H9 (cell line): ENCODE data around the gene CSNK1E. TPM values are rescaled to one million over a fixed set of nuclear protein-coding genes. Genes with fewer than 3 reads are reported as not detected.

Experiments
- DNase-seq: peaks from one replicate; pipeline ENCODE4 v3.0.0-alpha.2; 2017
- H2AFZ ChIP-seq: one replicate; pipeline ENCODE4 v1.6.1; 2013; ENCODE audit warnings: mild to moderate bottlenecking, low read length, control low read depth, moderate library complexity
- H2AK5ac ChIP-seq: 2 replicates; pipeline ENCODE4 v1.6.1; 2013; ENCODE audit warnings: low read length, control low read depth, mixed read lengths; ENCODE audit not compliant: insufficient read length
- H2BK120ac ChIP-seq: one replicate; pipeline ENCODE4 v1.6.1; 2013; ENCODE audit warnings: low read depth, mild to moderate bottlenecking, low read length, control low read depth, inconsistent platforms; ENCODE audit not compliant: poor library complexity, severe bottlenecking
- H2BK12ac ChIP-seq: 2 replicates; pipeline ENCODE4 v1.6.1; 2013; ENCODE audit warnings: low read length, control low read depth, mixed read lengths, low read depth; ENCODE audit not compliant: insufficient read length
- H2BK15ac ChIP-seq: 2 replicates; pipeline ENCODE4 v1.6.1; 2013; ENCODE audit warnings: low read depth, low read length, control low read depth
- H2BK20ac ChIP-seq: one replicate; pipeline ENCODE4 v1.6.1; 2013; ENCODE audit warnings: low read depth, mild to moderate bottlenecking, low read length, control low read depth, inconsistent platforms; ENCODE audit not compliant: poor library complexity, severe bottlenecking
- H2BK5ac ChIP-seq: 2 replicates; pipeline ENCODE4 v1.6.1; 2013; ENCODE audit warnings: low read length, control low read depth, mixed read lengths; ENCODE audit not compliant: insufficient read length
- H3K14ac ChIP-seq: 2 replicates; pipeline ENCODE4 v1.6.1; 2013; ENCODE audit warnings: low read length, control low read depth; ENCODE audit not compliant: insufficient read depth
- H3K18ac ChIP-seq: 2 replicates; pipeline ENCODE4 v1.6.1; 2013; ENCODE audit warnings: low read depth, mild to moderate bottlenecking, mixed read lengths, low read length, control low read depth; ENCODE audit not compliant: insufficient read length
- H3K23ac ChIP-seq: 2 replicates; pipeline ENCODE4 v1.6.1; 2013; ENCODE audit warnings: low read length, control low read depth, mixed read lengths, low read depth; ENCODE audit not compliant: insufficient read length
- H3K23me2 ChIP-seq: 2 replicates; pipeline ENCODE4 v1.6.1; 2013; ENCODE audit warnings: low read depth, mild to moderate bottlenecking, mixed read lengths, low read length, control low read depth; ENCODE audit not compliant: insufficient read length, poor library complexity, severe bottlenecking
- H3K27ac ChIP-seq: 2 replicates; pipeline ENCODE4 v1.5.1; 2013; ENCODE audit warnings: low read length, control low read depth, mixed read lengths, low read depth; ENCODE audit not compliant: insufficient read length
- H3K27me3 ChIP-seq: 2 replicates; pipeline ENCODE4 v1.6.1; 2013; ENCODE audit warnings: low read length, control low read depth, inconsistent platforms; ENCODE audit not compliant: insufficient read depth
- H3K4ac ChIP-seq: 2 replicates; pipeline ENCODE4 v1.6.1; 2013; ENCODE audit warnings: low read depth, mild to moderate bottlenecking, control low read depth, inconsistent platforms, low read length, moderate library complexity
- H3K4me1 ChIP-seq: 2 replicates; pipeline ENCODE4 v1.6.1; 2013; ENCODE audit warnings: low read length, control low read depth, inconsistent platforms; ENCODE audit not compliant: insufficient read depth
- H3K4me2 ChIP-seq: 2 replicates; pipeline ENCODE4 v1.6.1; 2013; ENCODE audit warnings: low read length, control low read depth, mixed read lengths; ENCODE audit not compliant: insufficient read length, insufficient read depth
- H3K56ac ChIP-seq: 2 replicates; pipeline ENCODE4 v1.6.1; 2013; ENCODE audit warnings: low read depth, mild to moderate bottlenecking, mixed read lengths, low read length, control low read depth; ENCODE audit not compliant: insufficient read length
- H3K79me1 ChIP-seq: 2 replicates; pipeline ENCODE4 v1.6.1; 2013; ENCODE audit warnings: low read depth, mild to moderate bottlenecking, moderate library complexity, low read length, control low read depth, inconsistent platforms; ENCODE audit not compliant: insufficient read depth, poor library complexity, severe bottlenecking
- H3K79me2 ChIP-seq: 2 replicates; pipeline ENCODE4 v1.6.1; 2013; ENCODE audit warnings: low read length, control low read depth, inconsistent platforms; ENCODE audit not compliant: insufficient read depth
- H3K9ac ChIP-seq: 2 replicates; pipeline ENCODE4 v1.6.1; 2013; ENCODE audit warnings: low read length, control low read depth, mixed read lengths; ENCODE audit not compliant: insufficient read length; ENCODE audit errors: extremely low read depth
- H3K9me3 ChIP-seq: one replicate; pipeline ENCODE4 v1.6.1; 2013; ENCODE audit warnings: low read depth, low read length, inconsistent platforms; ENCODE audit not compliant: control insufficient read depth
- H3T11ph ChIP-seq: one replicate; pipeline ENCODE4 v1.6.1; 2013; ENCODE audit warnings: mild to moderate bottlenecking, low read length, control low read depth, inconsistent platforms
- H4K20me1 ChIP-seq: one replicate; pipeline ENCODE4 v1.6.1; 2013; ENCODE audit not compliant: control insufficient read depth, insufficient read length, insufficient read depth
- H4K5ac ChIP-seq: 2 replicates; pipeline ENCODE4 v1.6.1; 2013; ENCODE audit warnings: low read depth, mild to moderate bottlenecking, mixed read lengths, low read length, control low read depth; ENCODE audit not compliant: insufficient read length
- H4K8ac ChIP-seq: replicated peaks from 2 replicates; pipeline ENCODE4 v1.6.1; 2013; ENCODE audit warnings: low read length, control low read depth, mixed read lengths, low read depth; ENCODE audit not compliant: insufficient read length
- H4K91ac ChIP-seq: 2 replicates; pipeline ENCODE4 v1.6.1; 2013; ENCODE audit warnings: low read depth, mild to moderate bottlenecking, moderate library complexity, mixed read lengths, low read length, control low read depth; ENCODE audit not compliant: insufficient read length
- H3K27ac Mint-ChIP-seq, 3 experiments: 2 replicates in 2 of 3; 3 replicates in 1 of 3; pipeline ENCODE4 v1.8.0; 2020 to 2021; ENCODE audit warnings: mixed read lengths in 3 of 3, mild to moderate bottlenecking in 1 of 3, moderate library complexity in 1 of 3
- H3K27me3 Mint-ChIP-seq: 2 replicates; pipeline ENCODE4 v1.8.0; 2021; ENCODE audit warnings: low read depth, mild to moderate bottlenecking, moderate library complexity, mixed read lengths
- H3K36me3 Mint-ChIP-seq, 3 experiments: 2 replicates in 2 of 3; 3 replicates in 1 of 3; pipeline ENCODE4 v1.8.0; 2020 to 2021; ENCODE audit warnings: low read depth in 3 of 3, mixed read lengths in 3 of 3; ENCODE audit not compliant: insufficient read depth in 1 of 3
- H3K4me1 Mint-ChIP-seq, 2 experiments: 2 replicates each; pipeline ENCODE4 v1.8.0; 2020; ENCODE audit warnings: mixed read lengths in 2 of 2
- H3K4me3 Mint-ChIP-seq, 2 experiments: 2 replicates in 1 of 2; 3 replicates in 1 of 2; pipeline ENCODE4 v1.8.0; 2020 to 2021; ENCODE audit warnings: mild to moderate bottlenecking in 2 of 2, mixed read lengths in 2 of 2, moderate library complexity in 1 of 2
- H3K9me3 Mint-ChIP-seq, 2 experiments: 2 replicates in 1 of 2; 3 replicates in 1 of 2; pipeline ENCODE4 v1.8.0; 2020; ENCODE audit warnings: mild to moderate bottlenecking in 2 of 2, mixed read lengths in 2 of 2, moderate library complexity in 1 of 2
- CTCF ChIP-seq: fragments of 200-600 bp; sonication (generic); conservative IDR thresholded peaks from 3 replicates; pipeline ENCODE4 v1.8.0; 2021; ENCODE audit warnings: antibody characterized with exemption, mild to moderate bottlenecking
- WGBS: extraction: QIAGEN DNeasy Blood & Tissue Kit; methylation state at CpG from one replicate; pipeline ENCODE4 v1.1.7; 2013; ENCODE audit warnings: missing lambda C conversion rate, low lambda C conversion rate, mixed read lengths; ENCODE audit not compliant: insufficient read length; ENCODE audit errors: extremely low coverage; 5-methylcytosine and 5-hydroxymethylcytosine counted together
- total RNA-seq: library from RNA; stranded (reverse); gene quantifications from 2 replicates; pipeline ENCODE4 v1.2.1, GENCODE V29; 2021

CSNK1E gene
- total RNA-seq, 1 experiment from 2014 or later: 236 TPM

- Histone ChIP-seq H2BK20ac (no peak overlapping the region), H2AK5ac (no peak overlapping the region), H3K4ac (no peak overlapping the region), H3K9ac (no peak overlapping the region), H3K23me2 (no peaks in the 10 kb centered on the region), H4K91ac (no peak overlapping the region), H3K27ac (no peak overlapping the region), H4K20me1 (no peaks in the 10 kb centered on the region), H3T11ph (no peak overlapping the region), H4K5ac (no peak overlapping the region), H2BK12ac (no peak overlapping the region), H3K79me2 (peaks cover 3% of the 10 kb centered on the region; the same call in 1 of the 2 replicates), H4K8ac (no peak overlapping the region), H2AFZ (no peak overlapping the region), H2BK5ac (no peak overlapping the region), H3K27me3 (no peaks in the 10 kb centered on the region), H3K18ac (no peak overlapping the region), H3K23ac (no peak overlapping the region), H3K4me2 (no peak overlapping the region), H3K79me1 (no peaks in the 10 kb centered on the region), H3K14ac (no peak overlapping the region), H2BK120ac (no peak overlapping the region), H3K56ac (no peak overlapping the region), H2BK15ac (no peak overlapping the region), H3K4me1 (no peaks in the 10 kb centered on the region), H3K9me3 (no peaks in the 10 kb centered on the region)
- H3K4me1 Mint-ChIP-seq: peaks cover 12 to 19% of the 10 kb centered on the region in 2 experiments
- H3K4me3 Mint-ChIP-seq: no peak overlapping the region
- no peak for TF ChIP-seq CTCF
- H3K36me3 Mint-ChIP-seq: peaks cover 0 to 5% (median 0%) of the 10 kb centered on the region in 3 experiments; a peak in 2 of 7 replicates
- no peaks in the 10 kb centered on the region for H3K27me3 Mint-ChIP-seq
- no CpG with 5 or more reads among the region's 2 CpGs for WGBS
- DNase-seq: no peak
- H3K9me3 Mint-ChIP-seq: no peaks in the 10 kb centered on the region
- no peak overlapping the region for H3K27ac Mint-ChIP-seq
Observed at GRCh38 chr22:38255697-38256096, 61.5 kb downstream of the CSNK1E start.
